Measurements from ENCODE around the gene SPECC1L. TPM values are rescaled to one million over a fixed set of nuclear protein-coding genes. Genes with fewer than 3 reads are reported as not detected.

SPECC1L gene
- total RNA-seq, 1 donor from 2014 or later = 25.0 TPM

GRCh38 chr22:24426851-24427499 lies 156.3 kb downstream of the SPECC1L start:
- DNase-seq (ENCODE audit: low read depth) = no peak
- Histone ChIP-seq H3K36me3 (ENCODE audit: control insufficient read depth, insufficient read depth, low read length) (no peaks in the 10 kb centered on the region), H3K27me3 (ENCODE audit: control insufficient read depth, insufficient read depth, low read length) (peaks cover 20% of the 10 kb centered on the region), H3K4me3 (ENCODE audit: low read depth, low read length) (no peak overlapping the region)
- TF ChIP-seq, protein P1, sequence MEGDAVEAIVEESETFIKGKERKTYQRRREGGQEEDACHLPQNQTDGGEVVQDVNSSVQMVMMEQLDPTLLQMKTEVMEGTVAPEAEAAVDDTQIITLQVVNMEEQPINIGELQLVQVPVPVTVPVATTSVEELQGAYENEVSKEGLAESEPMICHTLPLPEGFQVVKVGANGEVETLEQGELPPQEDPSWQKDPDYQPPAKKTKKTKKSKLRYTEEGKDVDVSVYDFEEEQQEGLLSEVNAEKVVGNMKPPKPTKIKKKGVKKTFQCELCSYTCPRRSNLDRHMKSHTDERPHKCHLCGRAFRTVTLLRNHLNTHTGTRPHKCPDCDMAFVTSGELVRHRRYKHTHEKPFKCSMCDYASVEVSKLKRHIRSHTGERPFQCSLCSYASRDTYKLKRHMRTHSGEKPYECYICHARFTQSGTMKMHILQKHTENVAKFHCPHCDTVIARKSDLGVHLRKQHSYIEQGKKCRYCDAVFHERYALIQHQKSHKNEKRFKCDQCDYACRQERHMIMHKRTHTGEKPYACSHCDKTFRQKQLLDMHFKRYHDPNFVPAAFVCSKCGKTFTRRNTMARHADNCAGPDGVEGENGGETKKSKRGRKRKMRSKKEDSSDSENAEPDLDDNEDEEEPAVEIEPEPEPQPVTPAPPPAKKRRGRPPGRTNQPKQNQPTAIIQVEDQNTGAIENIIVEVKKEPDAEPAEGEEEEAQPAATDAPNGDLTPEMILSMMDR (IDR thresholded peaks at IDR 0.05; ENCODE audit: insufficient read depth, low read length, severe bottlenecking) = no peak
- FAIRE-seq = no peak

DNA sequence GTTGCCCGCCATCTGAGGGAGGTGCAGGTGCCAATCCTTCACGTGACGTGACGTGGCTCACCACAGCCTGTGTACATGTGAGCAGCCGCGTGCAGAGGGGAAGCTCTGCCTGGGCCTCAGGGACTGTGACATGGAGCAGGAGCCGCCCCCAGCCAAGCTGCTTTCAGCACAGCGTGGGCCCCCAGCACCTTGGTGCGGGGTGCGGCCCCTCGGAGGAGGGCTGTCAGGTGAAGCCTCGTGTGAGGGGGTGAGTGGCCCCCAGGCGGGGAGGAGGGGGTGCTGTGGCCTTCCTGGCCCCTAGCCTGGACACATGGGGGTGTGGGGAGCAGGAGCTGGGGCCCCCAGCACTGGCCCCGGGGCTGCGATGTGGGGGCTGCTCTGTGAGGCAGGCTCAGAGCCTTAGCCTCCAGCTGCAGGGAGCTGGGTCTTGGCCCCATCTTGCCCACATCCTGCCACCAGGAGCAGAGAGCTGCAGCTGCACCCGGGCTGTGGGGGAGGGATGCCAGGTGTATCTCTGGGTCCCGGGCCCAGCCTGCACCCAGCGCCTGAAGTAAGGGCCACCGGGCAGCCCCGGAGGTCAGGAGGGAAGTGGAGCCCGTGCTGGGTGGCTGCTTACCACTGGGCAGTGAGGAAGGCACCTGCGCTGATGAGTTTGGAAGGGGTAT lies 157.0 kb downstream of the SPECC1L start, which contains the start of gene ADORA2A:
ADORA2A (plus strand) TSS at position 100 of the 665 bp plus-strand sequence. CDS start 5,806 bp downstream, outside the sequence.
- Histone ChIP-seq H3K36me3 (ENCODE audit: control insufficient read depth, insufficient read depth, low read length) (no peaks in the 10 kb centered on the region), H3K27me3 (ENCODE audit: control insufficient read depth, insufficient read depth, low read length) (peaks cover 20% of the 10 kb centered on the region), H3K4me3 (ENCODE audit: low read depth, low read length) (no peak within 1 kb of the TSS)
- FAIRE-seq = no peak
- TF ChIP-seq, protein P1 (IDR thresholded peaks at IDR 0.05; ENCODE audit: insufficient read depth, low read length, severe bottlenecking) = no peak
- no peak for DNase-seq (ENCODE audit: low read depth)

DNA sequence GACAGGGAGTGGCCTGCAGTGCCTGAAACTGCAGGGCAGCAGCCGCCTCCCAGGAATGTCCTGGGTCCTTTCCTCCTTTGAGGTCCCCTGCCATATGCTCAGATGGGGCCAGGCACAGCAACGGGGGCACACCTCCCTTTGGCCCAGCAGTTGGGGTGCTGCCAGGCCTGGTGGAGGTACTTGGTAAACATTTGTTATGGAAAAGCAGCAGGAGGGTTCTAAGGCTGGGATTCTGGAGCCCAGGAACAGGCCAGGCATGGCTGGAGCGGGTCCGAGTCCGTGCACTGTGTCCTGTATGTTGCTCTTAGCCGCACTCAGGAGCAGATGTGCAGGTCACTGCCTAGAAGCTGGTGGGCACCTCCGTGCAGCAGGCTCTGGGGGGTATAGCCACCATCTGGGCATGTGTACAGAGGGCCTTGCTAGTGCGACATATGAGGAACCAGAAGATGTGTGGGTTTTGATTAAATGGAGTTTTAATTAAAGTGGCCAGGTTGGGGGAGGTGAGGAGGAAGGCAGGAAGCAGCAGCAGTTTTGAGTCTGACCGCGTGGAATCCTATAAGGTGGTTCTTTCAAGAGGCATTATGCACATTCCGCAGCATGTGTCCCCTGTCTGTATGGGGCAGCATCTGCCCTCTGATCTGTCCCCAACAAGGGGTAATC lies 158.2 kb downstream of the SPECC1L start:
- DNase-seq (ENCODE audit: low read depth) = no peak
- Histone ChIP-seq H3K27me3 (ENCODE audit: control insufficient read depth, insufficient read depth, low read length) (peaks cover 20% of the 10 kb centered on the region), H3K36me3 (ENCODE audit: control insufficient read depth, insufficient read depth, low read length) (no peaks in the 10 kb centered on the region), H3K4me3 (ENCODE audit: low read depth, low read length) (no peak overlapping the region)
- TF ChIP-seq, protein P1 (IDR thresholded peaks at IDR 0.05; ENCODE audit: insufficient read depth, low read length, severe bottlenecking) = no peak
- FAIRE-seq = no peak

DNA sequence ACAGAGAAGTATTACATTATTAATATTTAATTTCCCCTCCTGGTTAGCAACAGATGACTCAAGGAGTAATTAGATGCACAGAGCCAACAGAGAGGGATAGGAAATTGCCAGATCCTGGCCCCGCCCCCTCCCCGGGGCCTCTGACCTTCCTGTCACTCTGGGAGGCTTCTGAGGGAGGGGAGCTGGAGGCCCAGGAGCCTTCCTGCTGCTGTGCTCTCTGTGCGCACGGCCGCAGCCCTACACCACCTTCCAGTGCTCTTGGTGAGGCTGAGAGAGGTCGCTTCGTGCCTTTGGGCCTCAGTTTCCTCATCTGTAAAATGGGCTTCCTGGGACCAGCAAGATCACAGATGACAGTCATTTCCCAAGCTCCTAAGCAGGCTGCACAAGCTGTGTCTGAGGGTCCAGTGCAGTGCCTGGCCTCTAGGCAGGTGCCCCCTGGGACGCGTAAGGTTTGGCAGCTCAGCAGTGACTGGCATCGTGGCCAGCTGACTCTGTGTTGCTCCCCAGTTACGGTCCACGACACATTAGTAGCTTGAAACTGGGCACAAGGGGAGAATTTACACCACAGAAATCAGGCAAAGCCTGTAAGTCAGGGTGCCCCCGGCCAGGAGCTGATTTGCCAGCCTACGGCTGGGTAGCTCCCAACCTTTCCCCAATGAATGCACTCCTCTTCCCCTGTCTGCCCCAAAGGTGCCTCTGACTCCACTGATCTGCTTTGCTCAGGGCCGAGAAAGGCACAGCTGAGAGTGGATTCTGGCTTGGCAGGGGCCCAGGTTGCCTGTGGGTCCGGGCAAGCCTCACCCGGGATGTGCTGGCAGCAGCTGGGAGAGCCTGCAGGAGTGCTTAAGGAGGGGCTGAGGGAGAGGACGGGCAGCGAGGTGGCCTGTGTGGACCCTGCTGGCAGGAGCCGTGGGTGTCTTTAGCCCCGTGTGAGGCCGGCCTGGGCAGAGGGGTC lies 159.1 kb downstream of the SPECC1L start:
- H3K36me3 ChIP-seq (ENCODE audit: control insufficient read depth, insufficient read depth, low read length) = no peaks in the 10 kb centered on the region
- TF ChIP-seq, protein P1 (IDR thresholded peaks at IDR 0.05; ENCODE audit: insufficient read depth, low read length, severe bottlenecking) = no peak
- no peak overlapping the region for H3K4me3 ChIP-seq (ENCODE audit: low read depth, low read length)
- peaks cover 14% of the 10 kb centered on the region for H3K27me3 ChIP-seq (ENCODE audit: control insufficient read depth, insufficient read depth, low read length)
- FAIRE-seq (no peak), DNase-seq (ENCODE audit: low read depth) (no peak)

- TF ChIP-seq, protein P1 (IDR thresholded peaks at IDR 0.05; ENCODE audit: insufficient read depth, low read length, severe bottlenecking) = no peak
- no peak for FAIRE-seq
- Histone ChIP-seq H3K4me3 (ENCODE audit: low read depth, low read length) (no peak overlapping the region), H3K36me3 (ENCODE audit: control insufficient read depth, insufficient read depth, low read length) (no peaks in the 10 kb centered on the region), H3K27me3 (ENCODE audit: control insufficient read depth, insufficient read depth, low read length) (peaks cover 9% of the 10 kb centered on the region)
- DNase-seq (ENCODE audit: low read depth) = no peak
Observed at GRCh38 chr22:24430431-24431308, 160.0 kb downstream of the SPECC1L start.

Data from bronchial epithelial cell (primary cell).